GM19099 (cell line): Measurements from ENCODE around the gene SATB2.

Source experiments
- POLR2A ChIP-seq: IDR thresholded peaks from 3 replicates; pipeline ENCODE4 v1.6.1; 2011; ENCODE audit warnings: low read depth; ENCODE audit not compliant: insufficient read length; ENCODE audit errors: extremely low read depth

SATB2 gene

GRCh38 chr2:199310771-199311585, 146.8 kb downstream of the SATB2 start:
- no peak for TF ChIP-seq POLR2A

GRCh38 chr2:199309973-199310372, 147.8 kb downstream of the SATB2 start:
- no peak for TF ChIP-seq POLR2A

GRCh38 chr2:199309411-199309810, 148.3 kb downstream of the SATB2 start:
- TF ChIP-seq POLR2A = no peak

DNA sequence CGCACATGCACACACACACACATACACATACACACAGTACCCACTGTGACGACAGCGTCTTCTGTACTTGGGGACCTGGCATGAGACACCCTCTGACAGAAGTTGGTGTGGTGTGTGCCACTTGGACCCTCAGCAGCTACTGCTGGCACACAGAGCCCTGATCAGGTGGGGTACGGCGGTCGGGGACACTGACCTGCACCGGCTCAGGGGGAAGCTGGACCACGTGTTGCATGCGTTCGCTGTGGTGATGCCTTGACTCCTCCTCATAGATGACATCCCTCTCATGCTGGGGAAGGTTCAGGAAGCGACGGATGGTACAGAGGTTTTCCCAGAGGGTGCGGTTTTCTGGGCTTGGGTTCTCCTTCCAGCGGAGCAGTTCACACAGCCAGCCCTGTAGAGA, 149.2 kb downstream of the SATB2 start:
- no peak for TF ChIP-seq POLR2A

DNA sequence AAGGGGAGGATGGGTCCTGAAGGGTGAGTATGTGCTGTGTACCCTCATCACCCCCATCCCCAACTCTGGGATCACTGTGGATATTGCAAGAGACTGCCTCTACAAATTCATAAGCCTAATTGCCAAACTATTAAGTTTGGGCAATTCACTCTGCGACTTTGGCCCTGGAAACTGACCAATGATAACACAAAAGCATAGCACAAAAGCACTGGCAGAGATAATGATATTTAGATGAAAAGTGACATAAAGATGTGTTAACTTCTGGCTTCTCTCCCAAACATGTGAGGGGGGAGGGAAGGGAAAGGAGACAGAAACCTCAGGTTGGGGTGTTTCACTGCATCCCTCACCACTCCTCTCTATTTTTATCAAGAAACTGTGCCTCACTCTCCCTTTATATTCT, 150.3 kb downstream of the SATB2 start:
- TF ChIP-seq POLR2A = no peak

GRCh38 chr2:199306116-199306515, 151.6 kb downstream of the SATB2 start:
- no peak for TF ChIP-seq POLR2A

GRCh38 chr2:199303728-199304177, 154.0 kb downstream of the SATB2 start:
- no peak for TF ChIP-seq POLR2A

- no peak for TF ChIP-seq POLR2A
These were observed 154.9 kb downstream of the SATB2 start for GRCh38 chr2:199302851-199303250.

DNA sequence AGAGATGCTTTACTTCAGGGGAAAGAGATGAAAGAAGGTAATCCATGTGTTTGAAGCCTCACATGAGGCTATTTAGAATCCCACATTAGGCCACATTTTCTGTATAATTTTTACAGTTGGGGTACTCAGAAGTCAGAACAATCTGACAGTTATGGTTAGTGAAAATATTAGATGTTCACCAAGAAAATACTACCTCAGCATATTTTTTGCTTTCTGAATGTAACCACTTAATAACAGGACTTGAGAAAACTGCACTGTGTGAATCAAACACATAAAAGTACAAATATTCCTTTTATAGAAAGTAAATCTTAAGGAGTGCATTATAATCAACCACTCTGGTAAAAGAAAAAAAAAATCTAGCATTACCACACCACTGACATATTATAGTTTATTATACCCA, 169.3 kb downstream of the SATB2 start:
- TF ChIP-seq POLR2A = no peak

DNA sequence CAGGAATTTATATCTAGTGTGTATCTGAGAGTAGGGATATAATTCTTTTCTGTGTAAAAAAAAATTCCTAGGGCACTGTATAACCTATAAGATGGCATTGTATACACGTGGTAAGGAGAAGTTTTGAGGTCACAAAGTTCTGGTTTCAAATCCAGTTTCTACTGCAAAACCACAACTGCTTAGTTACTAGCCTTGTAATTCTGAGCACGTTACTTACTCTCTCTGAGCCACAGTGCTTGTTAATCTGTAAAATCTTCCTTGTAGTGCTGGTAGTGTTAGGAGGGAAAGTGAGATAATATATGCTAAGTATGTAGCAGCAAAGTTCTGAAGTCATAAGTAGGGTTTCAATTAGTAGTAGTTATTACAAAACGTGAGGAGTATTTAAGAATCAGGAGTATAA, 175.4 kb downstream of the SATB2 start:
- no peak for TF ChIP-seq POLR2A

DNA sequence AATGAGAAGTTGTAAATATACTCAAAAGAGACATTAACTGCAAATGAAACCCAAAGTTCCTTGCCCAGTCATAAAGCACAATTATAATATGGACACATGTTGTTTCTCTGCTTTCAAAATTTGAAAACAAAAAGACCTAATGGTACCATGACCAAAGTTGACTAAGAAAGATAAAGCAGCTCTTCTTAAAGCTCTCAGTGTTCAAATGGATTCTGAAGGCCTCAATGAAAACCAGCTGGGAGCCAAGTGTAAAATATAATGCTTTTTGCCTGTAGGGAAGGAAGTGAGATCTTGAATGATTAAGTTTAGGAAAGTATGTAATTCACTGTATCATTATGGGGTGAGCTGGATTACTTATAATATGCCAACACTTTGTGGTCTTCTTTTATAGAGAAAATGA, 178.6 kb downstream of the SATB2 start:
- no peak for TF ChIP-seq POLR2A

GRCh38 chr2:199278099-199278498, 179.6 kb downstream of the SATB2 start:
- TF ChIP-seq POLR2A = no peak

- TF ChIP-seq POLR2A = no peak
These were observed 184.7 kb downstream of the SATB2 start for GRCh38 chr2:199273042-199273511.

DNA sequence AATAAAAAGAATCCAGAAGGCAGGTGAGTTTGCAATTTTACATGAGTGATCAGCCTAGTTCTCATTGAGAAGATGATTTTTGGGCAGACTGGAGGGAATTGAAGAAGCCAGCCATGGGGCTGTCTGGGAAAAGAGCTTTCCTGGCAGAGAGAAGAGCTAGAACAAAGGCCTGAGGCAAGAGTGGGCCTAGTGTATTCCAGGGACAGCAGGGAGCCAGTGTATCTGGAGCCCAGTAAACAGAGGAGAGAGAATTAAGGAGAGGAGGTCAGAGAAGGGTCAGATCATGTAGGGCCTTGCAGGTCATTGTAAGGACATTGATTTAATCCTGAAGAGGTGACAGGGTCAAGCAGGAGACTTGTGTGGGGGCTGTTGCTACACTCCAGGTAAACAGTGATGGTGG, 195.8 kb downstream of the SATB2 start:
- TF ChIP-seq POLR2A = no peak

DNA sequence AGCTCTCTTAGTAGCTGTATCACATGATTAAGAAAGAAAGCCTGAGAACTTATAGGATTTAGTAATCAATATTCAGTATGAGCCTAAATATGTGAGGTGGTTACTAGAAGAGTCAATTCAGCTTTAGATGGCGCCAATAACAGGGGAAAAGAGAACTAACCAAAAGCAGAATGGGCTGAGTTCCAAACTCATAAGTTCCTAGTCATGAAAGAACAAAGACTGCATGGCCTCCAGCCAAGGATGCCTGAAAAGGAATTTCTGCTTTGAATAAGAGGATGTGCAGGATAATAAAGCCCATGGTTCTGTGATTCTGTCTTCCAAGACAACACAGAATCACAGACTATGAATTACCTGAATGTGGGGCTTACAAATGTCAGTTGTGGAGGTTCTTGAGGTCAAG, 196.5 kb downstream of the SATB2 start:
- TF ChIP-seq POLR2A = no peak

GRCh38 chr2:199259671-199260070, 198.1 kb downstream of the SATB2 start:
- TF ChIP-seq POLR2A = no peak

DNA sequence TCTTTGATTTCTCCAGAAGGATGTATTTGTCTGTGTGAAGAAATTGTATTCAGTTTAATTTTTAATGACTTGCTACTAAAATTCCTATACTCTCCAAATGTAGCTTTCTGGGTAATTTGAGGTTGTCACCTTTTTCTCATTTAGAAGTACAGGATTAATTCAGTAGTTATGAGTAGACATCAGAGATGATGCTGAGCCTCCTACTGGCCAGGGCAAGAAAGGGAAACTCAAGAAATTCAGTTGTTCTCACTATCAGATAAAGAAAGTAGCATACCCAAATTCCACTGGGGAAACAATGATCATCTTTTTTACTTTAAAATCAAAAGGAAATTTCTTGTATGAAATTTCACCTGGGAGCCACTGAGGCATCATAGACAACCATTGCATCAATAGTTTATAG, 199.4 kb downstream of the SATB2 start:
- TF ChIP-seq POLR2A = no peak
